HepG2 (cell line): ENCODE measurements around the gene MIDN. TPM values are rescaled to one million over a fixed set of nuclear protein-coding genes. Genes with fewer than 3 reads are reported as not detected.

Source experiments
- ATAC-seq: fragments of 200-7000 bp; cut with Tn5 transposase; 3 replicates; pipeline ENCODE4 v1.9.1; 2020; ENCODE audit warnings: mild to moderate bottlenecking, moderate library complexity
- BruUV-seq: library from RNA; stranded (reverse); fragments of 400-500 nt; replicated peaks from 2 replicates; lab custom pipeline; 2021; lab: Mats Ljungman, UMichigan
- CTCF ChIA-PET: fragments of 300-600 bp; formaldehyde crosslinking; extraction: SDS; loops from one replicate; lab custom pipeline; 2021; ENCODE audit warnings: low total read pairs, inconsistent platforms, low intra/inter-chr PET ratio; lab: Yijun Ruan, JAX
- POLR2A ChIA-PET: fragments of 350-600 bp; sonication (Branson Sonifier 250); formaldehyde crosslinking; loops from one replicate; lab custom pipeline; 2020; ENCODE audit warnings: antibody characterized with exemption, inconsistent platforms; lab: Yijun Ruan, JAX
- DNase-seq: peaks from one replicate; pipeline ENCODE4 v3.0.0-alpha.2; 2015; ENCODE audit warnings: low spot score
- FAIRE-seq: peaks from 3 replicates; lab custom pipeline; 2011; peaks lifted over from hg19 to GRCh38; lab: Jason Lieb, UNC
- H2AFZ ChIP-seq: one replicate; pipeline ENCODE4 v1.6.1; 2011; ENCODE audit warnings: low read length, inconsistent platforms
- H3K27ac ChIP-seq: fragments of 300-600 bp; 3 replicates; pipeline ENCODE4 v1.8.0; 2011; ENCODE audit warnings: mixed run types, mild to moderate bottlenecking, mixed read lengths, low read length, inconsistent platforms; ENCODE audit not compliant: insufficient read depth; ENCODE audit errors: extremely low read length
- H3K27me3 ChIP-seq, 2 experiments: fragments of 200-600 bp in 1 of 2; 2 replicates in 1 of 2; 3 replicates in 1 of 2; pipeline versions ENCODE4 v1.6.0 to v1.8.0; 2011; ENCODE audit warnings: low read length in 2 of 2, mild to moderate bottlenecking in 2 of 2, moderate library complexity in 2 of 2, inconsistent platforms in 1 of 2; ENCODE audit not compliant: insufficient read depth in 2 of 2, control insufficient read depth in 1 of 2
- H3K36me3 ChIP-seq, 2 experiments: fragments of 200-600 bp in 1 of 2; replicated peaks in 1 of 2; 2 replicates in 1 of 2; 3 replicates in 1 of 2; pipeline versions ENCODE4 v1.5.1 to v1.8.0; 2011; ENCODE audit warnings: low read length in 2 of 2, inconsistent platforms in 1 of 2; ENCODE audit not compliant: insufficient read depth in 2 of 2, control insufficient read depth in 1 of 2
- H3K4me1 ChIP-seq: 2 replicates; pipeline ENCODE4 v1.5.1; 2012; ENCODE audit warnings: low read length, inconsistent platforms; ENCODE audit not compliant: insufficient read depth
- H3K4me2 ChIP-seq: 2 replicates; pipeline ENCODE4 v1.6.0; 2011; ENCODE audit warnings: low read depth, low read length, inconsistent platforms
- H3K4me3 ChIP-seq, 3 experiments: fragments of 200-600 bp in 1 of 3; sonication (generic), shearing (Covaris generic) in 1 of 3; replicated peaks in 1 of 3; 2 replicates each; pipeline ENCODE4 v1.5.1; 2011 to 2016; ENCODE audit warnings: low read length in 3 of 3, inconsistent platforms in 2 of 3, low read depth in 2 of 3, mild to moderate bottlenecking in 2 of 3, control low read depth in 1 of 3, mixed read lengths in 1 of 3; ENCODE audit not compliant: insufficient read depth in 1 of 3
- H3K79me2 ChIP-seq: one replicate; pipeline ENCODE4 v1.6.1; 2011; ENCODE audit warnings: low read length, inconsistent platforms; ENCODE audit not compliant: insufficient read depth
- H3K9ac ChIP-seq: 2 replicates; pipeline ENCODE4 v1.6.0; 2011; ENCODE audit warnings: mild to moderate bottlenecking, low read depth, low read length, inconsistent platforms; ENCODE audit not compliant: insufficient read depth
- H3K9me3 ChIP-seq: 2 replicates; pipeline ENCODE4 v1.5.1; 2012; ENCODE audit warnings: mild to moderate bottlenecking, low read length
- H4K20me1 ChIP-seq: 2 replicates; pipeline ENCODE4 v1.6.0; 2011; ENCODE audit warnings: inconsistent platforms, mild to moderate bottlenecking, low read length, moderate library complexity; ENCODE audit not compliant: insufficient read depth
- BRCA1 ChIP-seq: sonication (generic); formaldehyde crosslinking; IDR thresholded peaks from 2 replicates; pipeline ENCODE4 v1.4.0; 2020; ENCODE audit warnings: missing genetic modification reagents
- CENPX ChIP-seq: sonication (generic); formaldehyde crosslinking; IDR thresholded peaks from 2 replicates; pipeline ENCODE4 v1.9.0; 2021; ENCODE audit warnings: mild to moderate bottlenecking, missing genetic modification reagents, moderate library complexity
- CHD4 ChIP-seq: fragments of 200-600 bp; sonication (generic); IDR thresholded peaks from 2 replicates; pipeline ENCODE4 v1.7.0; 2017; ENCODE audit warnings: mild to moderate bottlenecking, low read length, borderline replicate concordance
- FOXO4 ChIP-seq: sonication (generic); formaldehyde crosslinking; conservative IDR thresholded peaks from 2 replicates; pipeline ENCODE4 v1.8.1; 2023; ENCODE audit warnings: missing genetic modification reagents
- KMT2B ChIP-seq: IDR thresholded peaks from 2 replicates; pipeline ENCODE4 v1.6.1; 2016; ENCODE audit warnings: missing genetic modification reagents, missing compliant biosample characterization
- MAFG ChIP-seq: sonication (generic); formaldehyde crosslinking; IDR thresholded peaks from 2 replicates; pipeline ENCODE4 v1.5.1; 2020; ENCODE audit warnings: mild to moderate bottlenecking, missing genetic modification reagents
- PLRG1 ChIP-seq: fragments of 450-650 bp; conservative IDR thresholded peaks from 2 replicates; pipeline ENCODE4 v1.6.1; 2016
- PRMT3 ChIP-seq: sonication (generic); formaldehyde crosslinking; IDR thresholded peaks from 2 replicates; pipeline ENCODE4 v1.8.1; 2022; ENCODE audit warnings: low read depth, mild to moderate bottlenecking, moderate library complexity, missing genetic modification reagents, borderline replicate concordance
- SALL2 ChIP-seq: sonication (generic); formaldehyde crosslinking; IDR thresholded peaks from 2 replicates; pipeline ENCODE4 v1.8.1; 2023; ENCODE audit warnings: mild to moderate bottlenecking, missing genetic modification reagents, inconsistent platforms
- TBX2 ChIP-seq: sonication (generic); formaldehyde crosslinking; IDR thresholded peaks from 2 replicates; pipeline ENCODE4 v1.5.0; 2020; ENCODE audit warnings: missing genetic modification reagents, mild to moderate bottlenecking, borderline replicate concordance
- YY1 ChIP-seq: IDR thresholded peaks from 2 replicates; pipeline ENCODE4 v1.6.1; 2011; ENCODE audit warnings: low read length, low read depth, moderate library complexity, mild to moderate bottlenecking; ENCODE audit not compliant: insufficient read depth, insufficient replicate concordance
- ZFP36 ChIP-seq: fragments of 150-350 bp; IDR thresholded peaks from 2 replicates; pipeline ENCODE4 v1.6.1; 2018; ENCODE audit warnings: borderline replicate concordance, low read length, low read depth; ENCODE audit not compliant: partially characterized antibody
- ZFP41 ChIP-seq: sonication (generic); formaldehyde crosslinking; IDR thresholded peaks from 2 replicates; pipeline ENCODE4 v1.4.0; 2020; ENCODE audit warnings: mild to moderate bottlenecking, missing genetic modification reagents, borderline replicate concordance
- ZNF282 ChIP-seq: fragments of 450-650 bp; IDR thresholded peaks from 2 replicates; pipeline ENCODE4 v1.6.1; 2018; ENCODE audit not compliant: partially characterized antibody
- ZNF44 ChIP-seq: sonication (generic); formaldehyde crosslinking; IDR thresholded peaks from 2 replicates; pipeline ENCODE4 v1.5.1; 2020; ENCODE audit warnings: mild to moderate bottlenecking, missing genetic modification reagents
- ZNF768 ChIP-seq: sonication (generic); formaldehyde crosslinking; IDR thresholded peaks from 2 replicates; pipeline ENCODE4 v1.4.0; 2020; ENCODE audit warnings: missing genetic modification reagents
- WGBS: methylation state at CpG from one replicate; pipeline ENCODE4 v1.1.6; 2017; ENCODE audit warnings: low lambda C conversion rate; 5-methylcytosine and 5-hydroxymethylcytosine counted together
- in situ Hi-C: cut with HindIII; loops from 2 replicates; pipeline ENCODE4 v1.10.0; 2017; ENCODE audit warnings: low pct_unique_long_range_greater_than_20kb; ENCODE audit not compliant: extremely low pct_ligation_motif_present
- intact Hi-C: fragments of 100-400 bp; cut with micrococcal nuclease; formaldehyde crosslinking; loops from one replicate; pipeline ENCODE4 v1.10.0; 2022; ENCODE audit not compliant: unreplicated experiment
- polyA plus RNA-seq, 8 experiments: library from polyadenylated mRNA; depleted of rRNA in 3 of 8; stranded (reverse) in 7 of 8; unstranded in 1 of 8; fragments of >200 nt; fragmentation: Illumina TruSeq in 4 of 8; extraction: Trizol in 4 of 8; gene quantifications; 2 replicates each; pipeline versions ENCODE4 v1.2.1 to v1.2.3, GENCODE V29; 2011 to 2016; ENCODE audit warnings: low read depth in 4 of 8, missing spikeins in 1 of 8, mixed read lengths in 1 of 8; ENCODE audit not compliant: insufficient read depth in 1 of 8
- total RNA-seq, 5 experiments: library from RNA; depleted of rRNA; stranded (reverse); fragments of >200 nt; fragmentation: Illumina TruSeq; extraction: Trizol; gene quantifications; 2 replicates each; pipeline ENCODE4 v1.2.3, GENCODE V29; 2016; ENCODE audit warnings: low read depth in 1 of 5
- TF ChIP-seq, protein P1 (sequence below): sonication (generic); formaldehyde crosslinking; IDR thresholded peaks from 2 replicates; pipeline ENCODE4 v1.4.0; 2020; ENCODE audit warnings: mild to moderate bottlenecking, missing genetic modification reagents
- TF ChIP-seq, protein P2 (sequence below): IDR thresholded peaks from 2 replicates; pipeline ENCODE4 v1.6.1; 2016; ENCODE audit warnings: missing compliant biosample characterization, missing genetic modification reagents, borderline replicate concordance

Gene MIDN
- total and polyA plus RNA-seq, 2 of the 13 experiments (the other 11 are each of a cell fraction or from before 2014, with no cell fraction given), result 8.4 to 18.0 TPM

DNA sequence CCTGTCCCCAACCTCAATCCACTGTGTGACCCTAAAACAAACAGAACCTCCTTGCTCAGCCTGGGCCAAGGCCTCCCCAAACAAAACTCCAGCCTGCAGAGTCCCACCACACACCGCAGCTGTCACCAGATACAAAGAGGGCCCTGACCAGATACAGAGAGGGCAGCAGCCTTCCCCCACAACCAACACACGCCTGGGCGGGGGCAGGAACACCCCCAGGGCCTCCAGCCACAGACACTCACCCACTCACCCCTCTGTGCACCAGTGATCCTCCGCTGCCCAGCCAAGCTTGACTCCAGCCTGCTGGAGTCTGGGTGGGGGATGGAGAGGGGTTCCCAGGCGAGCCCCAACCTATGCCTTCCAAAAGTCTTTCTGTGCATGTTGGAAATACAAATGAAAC lies 14.8 kb downstream of the MIDN start:
- Histone ChIP-seq H3K4me1 (peaks cover 73% of the 10 kb centered on the region), H3K4me2 (peak overlapping the region; percentile 98), H3K27me3 (no peaks in the 10 kb centered on the region), H3K9me3 (no peaks in the 10 kb centered on the region), H4K20me1 (peaks cover 11% of the 10 kb centered on the region; the same call in 1 of the 2 replicates), H3K36me3 (0 out of 5 replicates have a peak, but pooled peaks cover 0 to 2% of the 10 kb centered on the region in 2 experiments), H2AFZ (no peak overlapping the region), H3K79me2 (peaks cover 3% of the 10 kb centered on the region), H3K4me3 (peak overlapping the region in 1 of 3 experiments; percentile 81; a peak in 1 of 6 replicates), H3K27ac (peak overlapping the region; percentile 81), H3K9ac (peak overlapping the region; percentile 78; the same call in 1 of the 2 replicates)
- ChIA-PET POLR2A (interaction anchor here (1.9 to 12.8 kb wide), 3 partner anchors 8 to 24 kb away, joined by 6 to 668 read pairs (median 464); partner anchors contain the start of genes ATP5F1D and MIDN), CTCF (no interaction called here)
- FAIRE-seq (no peak), DNase-seq (no peak), ATAC-seq (no peak)
- in situ Hi-C loops, result no loop called here
- intact Hi-C loops, result no loop called here
- 57% methylated on average over 3 of the region's 5 CpGs for WGBS
- TF ChIP-seq, protein P1, sequence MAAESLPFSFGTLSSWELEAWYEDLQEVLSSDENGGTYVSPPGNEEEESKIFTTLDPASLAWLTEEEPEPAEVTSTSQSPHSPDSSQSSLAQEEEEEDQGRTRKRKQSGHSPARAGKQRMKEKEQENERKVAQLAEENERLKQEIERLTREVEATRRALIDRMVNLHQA (CRISPR knock-in tag), result no peak
- TF ChIP-seq SALL2 (CRISPR knock-in tag) (no peak), YY1 (no peak), ZFP41 (CRISPR knock-in tag) (no peak), CHD4 (no peak), ZNF768 (CRISPR knock-in tag) (no peak), CENPX (CRISPR knock-in tag) (no peak), MAFG (CRISPR knock-in tag) (no peak), ZNF282 (no peak), ZFP36 (no peak), PLRG1 (no peak), PRMT3 (CRISPR knock-in tag) (no peak), BRCA1 (CRISPR knock-in tag) (no peak), ZNF44 (CRISPR knock-in tag) (no peak), TBX2 (CRISPR knock-in tag) (no peak), KMT2B (no peak), FOXO4 (CRISPR knock-in tag) (no peak)
- TF ChIP-seq, protein P2, sequence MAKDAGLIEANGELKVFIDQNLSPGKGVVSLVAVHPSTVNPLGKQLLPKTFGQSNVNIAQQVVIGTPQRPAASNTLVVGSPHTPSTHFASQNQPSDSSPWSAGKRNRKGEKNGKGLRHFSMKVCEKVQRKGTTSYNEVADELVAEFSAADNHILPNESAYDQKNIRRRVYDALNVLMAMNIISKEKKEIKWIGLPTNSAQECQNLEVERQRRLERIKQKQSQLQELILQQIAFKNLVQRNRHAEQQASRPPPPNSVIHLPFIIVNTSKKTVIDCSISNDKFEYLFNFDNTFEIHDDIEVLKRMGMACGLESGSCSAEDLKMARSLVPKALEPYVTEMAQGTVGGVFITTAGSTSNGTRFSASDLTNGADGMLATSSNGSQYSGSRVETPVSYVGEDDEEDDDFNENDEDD (CRISPR knock-in tag), result no peak
- no TSS peak for BruUV-seq
